ENCODE measurements around the gene LOXL3.

GRCh38 chr2:74536166-74536950 lies 17.4 kb downstream of the LOXL3 start:
- TF ChIP-seq CTCF (optimal IDR thresholded peaks at IDR 0.05 in 1 of 3, IDR thresholded peaks at IDR 0.05 in 1 of 3, conservative IDR thresholded peaks at IDR 0.05 in 1 of 3; ENCODE audit: extremely low read depth in 1 of 3, insufficient read depth in 2 of 3, low read length in 3 of 3), result peak in 2 of 3 experiments; percentile 7 to 31
- no peak for TF ChIP-seq EZH2 (IDR thresholded peaks at IDR 0.05; ENCODE audit: low read length)

Measured in keratinocyte (primary cell).